Stimulated activated CD8-positive, alpha-beta memory T cell treated with anti-CD3 and anti-CD28 coated beads, Interleukin-4, amount 100 ng/mL, for 1 hour (primary cell): ENCODE results near the gene SLC38A8.

Experiments used
- DNase-seq, 2 donors: peaks; one replicate each; pipeline ENCODE4 v3.0.0-alpha.2; 2020; ENCODE audit warnings: low read depth in 2 of 2, low spot score in 1 of 2

Gene SLC38A8

GRCh38 chr16:83973077-83973476, 69.5 kb downstream of the SLC38A8 start:
- no peak for DNase-seq

- DNase-seq = no peak
These were observed 70.2 kb downstream of the SLC38A8 start for GRCh38 chr16:83972256-83973008.

- DNase-seq = no peak
These were observed 71.1 kb downstream of the SLC38A8 start for GRCh38 chr16:83971165-83972130.

- DNase-seq = no peak
These were observed 72.2 kb downstream of the SLC38A8 start for GRCh38 chr16:83970430-83970815.

- DNase-seq = no peak
These were observed 72.7 kb downstream of the SLC38A8 start for GRCh38 chr16:83969771-83970429.

GRCh38 chr16:83968891-83969649, 73.5 kb downstream of the SLC38A8 start:
- no peak for DNase-seq

- no peak for DNase-seq
These were observed 74.2 kb downstream of the SLC38A8 start for GRCh38 chr16:83968306-83968851.

- no peak for DNase-seq
These were observed 74.7 kb downstream of the SLC38A8 start, which contains the start of gene NECAB2 for GRCh38 chr16:83967838-83968305. NECAB2 (plus strand) TSS chr16:83968244; CDS start chr16:83968649, 405 bp downstream.

- no peak for DNase-seq
These were observed 75.5 kb downstream of the SLC38A8 start for GRCh38 chr16:83967091-83967490.

GRCh38 chr16:83966153-83966696, 76.4 kb downstream of the SLC38A8 start:
- no peak for DNase-seq

GRCh38 chr16:83965444-83966152, 77.0 kb downstream of the SLC38A8 start:
- DNase-seq = no peak

GRCh38 chr16:83964684-83965443, 77.7 kb downstream of the SLC38A8 start:
- DNase-seq = no peak

- no peak for DNase-seq
These were observed 79.1 kb downstream of the SLC38A8 start for GRCh38 chr16:83963277-83964119.

- DNase-seq = no peak
These were observed 81.0 kb downstream of the SLC38A8 start for GRCh38 chr16:83961591-83961990.

- no peak for DNase-seq
These were observed 81.9 kb downstream of the SLC38A8 start for GRCh38 chr16:83960521-83961249.
